PFSK-1 (cell line): ENCODE results near the gene PRR15.

Experiments
- POLR2AphosphoS5 ChIP-seq: IDR thresholded peaks from 2 replicates; pipeline ENCODE4 v1.6.1; 2012; ENCODE audit warnings: low read depth, mild to moderate bottlenecking, control low read depth, low read length, moderate library complexity
- REST ChIP-seq, 2 experiments: IDR thresholded peaks; 2 replicates each; pipeline versions ENCODE4 v1.6.1 to v1.8.0; 2011 to 2012; ENCODE audit warnings: low read depth in 2 of 2, low read length in 2 of 2, control low read depth in 1 of 2, inconsistent platforms in 1 of 2, mild to moderate bottlenecking in 1 of 2, moderate library complexity in 1 of 2; ENCODE audit not compliant: insufficient read depth in 1 of 2

- TF ChIP-seq REST (IDR thresholded peaks at IDR 0.05; ENCODE audit: insufficient read depth in 1 of 2, low read depth in 2 of 2, low read length in 2 of 2): no peak
- TF ChIP-seq POLR2AphosphoS5: no peak
These were observed 29.2 kb downstream of the PRR15 start for GRCh38 chr7:29592866-29593265.
